SU-DHL-6 (cell line): ENCODE measurements around the gene SENP3.

Experiments used
- H2AFZ ChIP-seq: fragments of 200-600 bp; sonication (generic); 2 replicates; pipeline ENCODE4 v1.6.1; 2014; ENCODE audit warnings: low read depth, mild to moderate bottlenecking, moderate library complexity, mixed read lengths, antibody characterized with exemption, low read length; ENCODE audit not compliant: severe bottlenecking
- H3F3A ChIP-seq: fragments of 200-600 bp; shearing (Covaris generic); 2 replicates; pipeline ENCODE4 v1.6.0; 2016; ENCODE audit warnings: antibody characterized with exemption, mild to moderate bottlenecking; ENCODE audit not compliant: insufficient read depth
- H3K27ac ChIP-seq: fragments of 200-600 bp; sonication (generic); 2 replicates; pipeline ENCODE4 v1.5.1; 2016; ENCODE audit warnings: low read depth, mild to moderate bottlenecking, low read length, moderate library complexity, mixed read lengths
- H3K27me3 ChIP-seq: fragments of 200-600 bp; sonication (generic), shearing (Covaris generic); 2 replicates; pipeline ENCODE4 v1.6.0; 2014; ENCODE audit warnings: mild to moderate bottlenecking, low read length
- H3K36me3 ChIP-seq: fragments of 200-600 bp; sonication (generic); 2 replicates; pipeline ENCODE4 v1.6.1; 2014; ENCODE audit warnings: mild to moderate bottlenecking, low read length, mixed read lengths
- H3K4me2 ChIP-seq: fragments of 300-600, 200-600 bp; shearing (Covaris generic), sonication (generic); 2 replicates; pipeline ENCODE4 v1.6.0; 2014; ENCODE audit warnings: low read length, low read depth, mild to moderate bottlenecking; ENCODE audit not compliant: poor library complexity, severe bottlenecking
- H3K4me3 ChIP-seq: fragments of 200-600 bp; sonication (generic); 2 replicates; pipeline ENCODE4 v1.5.1; 2014; ENCODE audit warnings: antibody characterized with exemption, low read length, mild to moderate bottlenecking, mixed read lengths; ENCODE audit not compliant: insufficient read depth, poor library complexity, severe bottlenecking
- H3K79me2 ChIP-seq: fragments of 200-600 bp; sonication (generic); 2 replicates; pipeline ENCODE4 v1.6.1; 2014; ENCODE audit warnings: mild to moderate bottlenecking, low read length, moderate library complexity; ENCODE audit not compliant: insufficient read depth
- H3K9ac ChIP-seq: fragments of 200-600 bp; sonication (generic); 2 replicates; pipeline ENCODE4 v1.7.0; 2014; ENCODE audit warnings: mild to moderate bottlenecking, low read length
- H3K9me2 ChIP-seq: fragments of 200-600 bp; sonication (generic); replicated peaks from 2 replicates; pipeline ENCODE4 v1.6.1; 2014; ENCODE audit warnings: low read length; ENCODE audit not compliant: insufficient read depth
- H3K9me3 ChIP-seq: fragments of 200-600 bp; sonication (generic); 2 replicates; pipeline ENCODE4 v1.6.1; 2014; ENCODE audit warnings: low read length, mixed read lengths; ENCODE audit not compliant: insufficient read depth
- H4K20me1 ChIP-seq: fragments of 200-600 bp; sonication (generic); 2 replicates; pipeline ENCODE4 v1.6.1; 2014; ENCODE audit warnings: low read depth, mild to moderate bottlenecking, antibody characterized with exemption, low read length, moderate library complexity, mixed read lengths
- EZH2phosphoT487 ChIP-seq: fragments of 200-600 bp; sonication (generic), shearing (Covaris generic); conservative IDR thresholded peaks from 2 replicates; pipeline ENCODE4 v1.6.1; 2018; ENCODE audit warnings: mild to moderate bottlenecking, antibody characterized with exemption, low read length, moderate library complexity, mixed read lengths
- TF ChIP-seq, protein P1 (sequence below): fragments of 200-600 bp; sonication (generic); IDR thresholded peaks from one replicate; pipeline ENCODE4 v1.5.1; 2017; ENCODE audit warnings: antibody characterized with exemption, mild to moderate bottlenecking, low read length, moderate library complexity; ENCODE audit not compliant: insufficient read depth, poor library complexity, severe bottlenecking

SENP3 gene

GRCh38 chr17:7613769-7614424 lies 52.2 kb downstream of the SENP3 start:
- Histone ChIP-seq H3K27ac (peak overlapping the region; percentile 52), H3K9ac (peak overlapping the region; percentile 81), H3K9me3 (no peaks in the 10 kb centered on the region), H3K9me2 (no peaks in the 10 kb centered on the region), H2AFZ (no peak overlapping the region), H3K36me3 (no peaks in the 10 kb centered on the region), H3K4me2 (peak overlapping the region; percentile 95), H3K79me2 (peaks cover 50% of the 10 kb centered on the region), H3F3A (no peaks in the 10 kb centered on the region), H3K4me3 (peak overlapping the region; percentile 68), H3K27me3 (no peaks in the 10 kb centered on the region), H4K20me1 (no peaks in the 10 kb centered on the region)
- TF ChIP-seq, protein P1, sequence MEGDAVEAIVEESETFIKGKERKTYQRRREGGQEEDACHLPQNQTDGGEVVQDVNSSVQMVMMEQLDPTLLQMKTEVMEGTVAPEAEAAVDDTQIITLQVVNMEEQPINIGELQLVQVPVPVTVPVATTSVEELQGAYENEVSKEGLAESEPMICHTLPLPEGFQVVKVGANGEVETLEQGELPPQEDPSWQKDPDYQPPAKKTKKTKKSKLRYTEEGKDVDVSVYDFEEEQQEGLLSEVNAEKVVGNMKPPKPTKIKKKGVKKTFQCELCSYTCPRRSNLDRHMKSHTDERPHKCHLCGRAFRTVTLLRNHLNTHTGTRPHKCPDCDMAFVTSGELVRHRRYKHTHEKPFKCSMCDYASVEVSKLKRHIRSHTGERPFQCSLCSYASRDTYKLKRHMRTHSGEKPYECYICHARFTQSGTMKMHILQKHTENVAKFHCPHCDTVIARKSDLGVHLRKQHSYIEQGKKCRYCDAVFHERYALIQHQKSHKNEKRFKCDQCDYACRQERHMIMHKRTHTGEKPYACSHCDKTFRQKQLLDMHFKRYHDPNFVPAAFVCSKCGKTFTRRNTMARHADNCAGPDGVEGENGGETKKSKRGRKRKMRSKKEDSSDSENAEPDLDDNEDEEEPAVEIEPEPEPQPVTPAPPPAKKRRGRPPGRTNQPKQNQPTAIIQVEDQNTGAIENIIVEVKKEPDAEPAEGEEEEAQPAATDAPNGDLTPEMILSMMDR: no peak
- no peak for TF ChIP-seq EZH2phosphoT487

GRCh38 chr17:7614425-7615264 lies 52.9 kb downstream of the SENP3 start, which contains the start of gene FXR2:
Gene FXR2 (minus strand): TSS chr17:7614897. CDS start chr17:7614532, 365 bp downstream.
- H3K9me3 ChIP-seq: no peaks in the 10 kb centered on the region
- H2AFZ ChIP-seq: peak within 1 kb of the TSS; percentile 93
- H3F3A ChIP-seq: no peaks in the 10 kb centered on the region
- peak within 1 kb of the TSS; percentile 95 for H3K4me2 ChIP-seq
- H3K4me3 ChIP-seq: peak within 1 kb of the TSS; percentile 68
- peak within 1 kb of the TSS; percentile 81 for H3K9ac ChIP-seq
- H3K9me2 ChIP-seq: no peaks in the 10 kb centered on the region
- peak within 1 kb of the TSS; percentile 52 for H3K27ac ChIP-seq
- peaks cover 44% of the 10 kb centered on the region for H3K79me2 ChIP-seq
- no peaks in the 10 kb centered on the region for H4K20me1 ChIP-seq
- no peaks in the 10 kb centered on the region for H3K27me3 ChIP-seq
- no peaks in the 10 kb centered on the region for H3K36me3 ChIP-seq
- no peak for TF ChIP-seq EZH2phosphoT487
- TF ChIP-seq, protein P1: peak; percentile 67

- Histone ChIP-seq H3F3A (no peaks in the 10 kb centered on the region), H4K20me1 (no peaks in the 10 kb centered on the region), H3K27me3 (no peaks in the 10 kb centered on the region), H3K36me3 (no peaks in the 10 kb centered on the region), H3K9me3 (no peaks in the 10 kb centered on the region), H3K79me2 (peaks cover 39% of the 10 kb centered on the region), H3K9me2 (no peaks in the 10 kb centered on the region), H3K9ac (peak overlapping the region; percentile 59), H3K4me3 (peak overlapping the region; percentile 61), H3K4me2 (peak overlapping the region; percentile 63), H2AFZ (peak overlapping the region; percentile 93), H3K27ac (0 out of 2 replicates have a peak overlapping the region, but pooled peaks have one; percentile 24)
- no peak for TF ChIP-seq EZH2phosphoT487
- TF ChIP-seq, protein P1: no peak
These were observed 53.6 kb downstream of the SENP3 start for GRCh38 chr17:7615265-7615747.
